ENCODE measurements around the gene FOXJ3.

DNA sequence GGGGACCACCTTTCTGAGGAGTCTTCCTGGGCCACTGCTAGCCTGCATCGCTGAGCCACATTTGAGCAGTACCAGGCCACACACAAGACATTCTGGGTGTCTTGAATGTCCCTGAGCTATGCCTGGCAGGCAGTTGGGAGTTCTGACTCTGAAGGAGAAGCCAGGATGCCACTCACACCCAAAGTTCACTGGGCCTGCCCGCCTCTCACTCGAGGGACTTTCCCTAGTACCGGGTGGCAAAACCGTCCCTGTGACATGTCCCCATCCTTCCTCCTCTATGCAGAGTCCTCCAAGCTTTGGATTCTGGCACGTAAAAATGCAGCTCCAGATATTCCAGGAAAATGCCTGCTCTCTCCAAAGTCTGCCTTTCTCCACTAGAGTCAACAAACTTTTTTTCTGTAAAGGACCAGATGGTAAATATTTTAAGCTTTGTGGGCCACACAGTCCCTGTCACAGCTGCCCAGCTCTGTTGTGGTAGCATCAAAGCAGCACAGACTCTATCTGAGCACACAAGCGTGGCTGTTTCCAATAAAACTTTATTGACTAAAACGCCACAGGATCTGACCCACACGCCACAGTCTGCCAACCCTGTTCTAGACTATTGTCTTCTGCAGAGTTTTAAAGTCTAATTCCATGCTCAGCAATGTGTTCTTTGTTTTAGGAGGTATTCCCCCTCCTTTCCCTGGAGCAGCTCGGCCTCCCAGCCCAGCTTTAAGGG, 201.1 kb downstream of the FOXJ3 start:
- TF ChIP-seq, protein P1, sequence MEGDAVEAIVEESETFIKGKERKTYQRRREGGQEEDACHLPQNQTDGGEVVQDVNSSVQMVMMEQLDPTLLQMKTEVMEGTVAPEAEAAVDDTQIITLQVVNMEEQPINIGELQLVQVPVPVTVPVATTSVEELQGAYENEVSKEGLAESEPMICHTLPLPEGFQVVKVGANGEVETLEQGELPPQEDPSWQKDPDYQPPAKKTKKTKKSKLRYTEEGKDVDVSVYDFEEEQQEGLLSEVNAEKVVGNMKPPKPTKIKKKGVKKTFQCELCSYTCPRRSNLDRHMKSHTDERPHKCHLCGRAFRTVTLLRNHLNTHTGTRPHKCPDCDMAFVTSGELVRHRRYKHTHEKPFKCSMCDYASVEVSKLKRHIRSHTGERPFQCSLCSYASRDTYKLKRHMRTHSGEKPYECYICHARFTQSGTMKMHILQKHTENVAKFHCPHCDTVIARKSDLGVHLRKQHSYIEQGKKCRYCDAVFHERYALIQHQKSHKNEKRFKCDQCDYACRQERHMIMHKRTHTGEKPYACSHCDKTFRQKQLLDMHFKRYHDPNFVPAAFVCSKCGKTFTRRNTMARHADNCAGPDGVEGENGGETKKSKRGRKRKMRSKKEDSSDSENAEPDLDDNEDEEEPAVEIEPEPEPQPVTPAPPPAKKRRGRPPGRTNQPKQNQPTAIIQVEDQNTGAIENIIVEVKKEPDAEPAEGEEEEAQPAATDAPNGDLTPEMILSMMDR (IDR thresholded peaks at IDR 0.05): no peak
- TF ChIP-seq POLR2AphosphoS5 (IDR thresholded peaks at IDR 0.05; ENCODE audit: low read depth, low read length): no peak
